Peyer's patch (tissue), 4 donors: ENCODE results near the gene COPZ2.

Experiments
- POLR2A ChIP-seq, 2 donors: fragments of 450-650 bp; IDR thresholded peaks; one replicate each; pipeline ENCODE4 v1.5.1; 2017; ENCODE audit warnings: antibody characterized with exemption in 2 of 2, mild to moderate bottlenecking in 2 of 2, moderate library complexity in 2 of 2
- TF ChIP-seq, protein P1 (sequence below), 6 experiments: fragments of 450-650 bp in 4 of 6; fragments of 200-600 bp in 2 of 6; sonication (generic) in 1 of 6; IDR thresholded peaks; one replicate each; pipeline ENCODE4 v1.5.1; 2017 to 2019; ENCODE audit warnings: antibody characterized with exemption in 6 of 6, mild to moderate bottlenecking in 3 of 6, moderate library complexity in 1 of 6

DNA sequence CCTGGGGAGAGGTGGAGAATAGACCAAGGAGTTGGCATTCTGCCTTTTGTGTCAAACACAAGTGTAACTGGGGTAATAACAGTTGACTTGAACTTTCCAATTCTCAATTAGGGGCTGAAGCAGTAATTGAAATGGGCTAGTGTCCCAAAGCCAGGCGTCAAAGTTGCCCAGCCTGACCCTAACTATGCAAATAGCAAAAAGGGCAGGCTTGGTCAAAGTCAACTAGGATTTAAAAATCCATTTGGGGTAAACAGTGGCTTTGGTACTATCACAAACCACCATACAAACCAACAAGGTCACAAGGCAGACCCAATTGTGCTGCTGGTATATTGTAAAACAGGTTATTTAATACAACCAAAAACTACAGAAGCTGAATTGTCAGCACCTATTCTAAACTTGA, 28.6 kb upstream of the COPZ2 start:
- TF ChIP-seq, protein P1, sequence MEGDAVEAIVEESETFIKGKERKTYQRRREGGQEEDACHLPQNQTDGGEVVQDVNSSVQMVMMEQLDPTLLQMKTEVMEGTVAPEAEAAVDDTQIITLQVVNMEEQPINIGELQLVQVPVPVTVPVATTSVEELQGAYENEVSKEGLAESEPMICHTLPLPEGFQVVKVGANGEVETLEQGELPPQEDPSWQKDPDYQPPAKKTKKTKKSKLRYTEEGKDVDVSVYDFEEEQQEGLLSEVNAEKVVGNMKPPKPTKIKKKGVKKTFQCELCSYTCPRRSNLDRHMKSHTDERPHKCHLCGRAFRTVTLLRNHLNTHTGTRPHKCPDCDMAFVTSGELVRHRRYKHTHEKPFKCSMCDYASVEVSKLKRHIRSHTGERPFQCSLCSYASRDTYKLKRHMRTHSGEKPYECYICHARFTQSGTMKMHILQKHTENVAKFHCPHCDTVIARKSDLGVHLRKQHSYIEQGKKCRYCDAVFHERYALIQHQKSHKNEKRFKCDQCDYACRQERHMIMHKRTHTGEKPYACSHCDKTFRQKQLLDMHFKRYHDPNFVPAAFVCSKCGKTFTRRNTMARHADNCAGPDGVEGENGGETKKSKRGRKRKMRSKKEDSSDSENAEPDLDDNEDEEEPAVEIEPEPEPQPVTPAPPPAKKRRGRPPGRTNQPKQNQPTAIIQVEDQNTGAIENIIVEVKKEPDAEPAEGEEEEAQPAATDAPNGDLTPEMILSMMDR (IDR thresholded peaks at IDR 0.05) = no peak
- no peak for TF ChIP-seq POLR2A (IDR thresholded peaks at IDR 0.05)
